NCI-H2171 treated with DMSO at 0.1 percent for 48 hours (cell line): Measurements from ENCODE around the gene CEPT1.

Experiments
- DNase-seq: peaks from one replicate; lab custom pipeline; 2025; lab: John Stamatoyannopoulos, UW

The CEPT1 gene

GRCh38 chr1:111227851-111228747 is 88.1 kb downstream of the CEPT1 start:
- no peak for DNase-seq

GRCh38 chr1:111228748-111229126 is 88.7 kb downstream of the CEPT1 start:
- DNase-seq: no peak

- DNase-seq: no peak
These were observed 92.1 kb downstream of the CEPT1 start for GRCh38 chr1:111232134-111232533.

- DNase-seq: no peak
These were observed 94.2 kb downstream of the CEPT1 start for GRCh38 chr1:111234258-111234657.
